ENCODE results near the gene GPD2. TPM values are rescaled to one million over a fixed set of nuclear protein-coding genes. Genes with fewer than 3 reads are reported as not detected.

The GPD2 gene
- total RNA-seq, 4 donors from 2014 or later: 39.2 to 69.7 (median 64.1) TPM

- in situ Hi-C loops (cut with MboI; ENCODE audit: low sequenced_read_pairs in 4 of 4): no loop called here
- intact Hi-C loops (cut with DNase I; ENCODE audit: low total_unique reads): no loop called here
- TF ChIP-seq POLR2A (IDR thresholded peaks at IDR 0.05) (no peak), CTCF (IDR thresholded peaks at IDR 0.05 in 4 of 5, conservative IDR thresholded peaks at IDR 0.05 in 1 of 5) (no peak)
- ATAC-seq (no peak), DNase-seq (no peak)
- peaks cover 4 to 9% of the 10 kb centered on the region in 2 donors for H3K4me1 ChIP-seq
- H3K9me3 ChIP-seq: no peaks in the 10 kb centered on the region
- no peak overlapping the region for H3K27ac ChIP-seq
- no peaks in the 10 kb centered on the region for H3K27me3 ChIP-seq
- H3K36me3 ChIP-seq: no peaks in the 10 kb centered on the region
- H3K4me3 ChIP-seq: no peak overlapping the region
These were observed 50.4 kb downstream of the GPD2 start for GRCh38 chr2:156486614-156487013.

DNA sequence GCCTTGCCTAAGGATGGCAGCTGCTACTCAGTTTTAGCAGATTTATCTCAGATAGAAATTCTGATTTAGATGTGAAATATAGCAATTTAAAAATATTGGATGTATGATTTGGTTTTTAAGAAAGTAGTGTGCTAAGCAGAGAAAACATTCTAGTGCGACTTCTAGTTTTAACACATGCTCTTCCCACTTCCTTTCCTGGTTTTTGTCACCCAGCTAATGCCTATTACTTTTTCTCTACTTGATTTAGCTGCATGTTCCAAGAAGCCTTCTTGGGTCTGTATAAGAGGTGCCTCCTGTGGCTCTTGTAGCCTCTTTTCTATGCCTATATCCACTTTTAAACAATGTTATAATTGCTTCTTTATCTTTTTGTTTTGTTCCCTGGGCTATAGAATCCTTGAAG is 53.0 kb downstream of the GPD2 start:
- no peak overlapping the region for H3K27ac ChIP-seq
- TF ChIP-seq CTCF (IDR thresholded peaks at IDR 0.05 in 4 of 5, conservative IDR thresholded peaks at IDR 0.05 in 1 of 5): no peak
- no peak for TF ChIP-seq POLR2A (IDR thresholded peaks at IDR 0.05)
- DNase-seq (no peak), ATAC-seq (no peak)
- H3K4me3 ChIP-seq: no peak overlapping the region
- intact Hi-C loops (cut with DNase I; ENCODE audit: low total_unique reads) (no loop called here), in situ Hi-C loops (cut with MboI; ENCODE audit: low sequenced_read_pairs in 4 of 4) (no loop called here)
- peaks cover 4 to 9% of the 10 kb centered on the region in 2 donors for H3K4me1 ChIP-seq
- no peaks in the 10 kb centered on the region for H3K27me3 ChIP-seq
- H3K36me3 ChIP-seq: no peaks in the 10 kb centered on the region
- H3K9me3 ChIP-seq: no peaks in the 10 kb centered on the region

DNA sequence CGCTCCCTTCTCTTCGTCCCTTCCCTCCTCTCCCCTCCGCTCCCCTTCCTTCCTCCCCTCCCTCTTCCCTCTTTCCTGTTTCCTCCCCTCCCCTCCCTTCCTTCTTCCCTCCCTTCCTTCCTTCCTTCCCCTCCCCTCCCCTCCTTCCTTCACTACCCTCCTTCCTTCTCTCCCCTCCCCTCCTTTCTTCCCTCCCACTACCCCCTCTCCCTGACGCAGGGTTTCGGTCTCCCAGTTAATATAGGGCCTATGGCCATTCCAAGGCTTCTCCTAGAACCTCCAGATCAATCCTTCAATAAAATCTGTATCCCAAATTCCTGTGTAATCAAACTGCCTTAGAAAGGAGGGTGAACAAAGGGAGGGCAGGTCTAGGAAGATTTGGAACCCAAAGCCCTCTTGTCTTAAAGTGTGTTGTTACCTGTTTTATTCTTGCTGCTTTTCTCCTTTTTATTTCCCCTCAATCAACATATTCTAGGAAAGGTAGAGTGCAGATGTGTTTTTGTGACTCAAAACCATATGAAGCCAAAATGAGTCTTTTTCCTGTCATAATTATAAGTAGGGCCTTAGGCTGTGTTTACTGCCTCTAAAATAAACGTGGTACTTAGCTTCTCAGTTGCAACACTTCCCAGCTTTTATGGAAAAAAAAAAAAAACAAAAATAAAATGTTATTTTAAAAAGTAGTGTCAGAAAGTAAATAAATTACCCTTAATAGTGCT is 53.7 kb downstream of the GPD2 start:
- no peak for TF ChIP-seq POLR2A (IDR thresholded peaks at IDR 0.05)
- TF ChIP-seq CTCF (IDR thresholded peaks at IDR 0.05 in 4 of 5, conservative IDR thresholded peaks at IDR 0.05 in 1 of 5): no peak
- H3K36me3 ChIP-seq: no peaks in the 10 kb centered on the region
- ATAC-seq: no peak
- no peak for DNase-seq
- H3K4me1 ChIP-seq: peaks cover 4 to 9% of the 10 kb centered on the region in 2 donors
- H3K27ac ChIP-seq: no peak overlapping the region
- in situ Hi-C loops (cut with MboI; ENCODE audit: low sequenced_read_pairs in 4 of 4): no loop called here
- H3K4me3 ChIP-seq: no peak overlapping the region
- no peaks in the 10 kb centered on the region for H3K27me3 ChIP-seq
- intact Hi-C loops (cut with DNase I; ENCODE audit: low total_unique reads): no loop called here
- no peaks in the 10 kb centered on the region for H3K9me3 ChIP-seq

GRCh38 chr2:156490466-156490840 is 54.3 kb downstream of the GPD2 start:
- Histone ChIP-seq H3K27ac (no peak overlapping the region), H3K4me1 (peaks cover 4 to 9% of the 10 kb centered on the region in 2 donors), H3K4me3 (no peak overlapping the region), H3K9me3 (no peaks in the 10 kb centered on the region), H3K27me3 (no peaks in the 10 kb centered on the region), H3K36me3 (no peaks in the 10 kb centered on the region)
- intact Hi-C loops (cut with DNase I; ENCODE audit: low total_unique reads) (no loop called here), in situ Hi-C loops (cut with MboI; ENCODE audit: low sequenced_read_pairs in 4 of 4) (no loop called here)
- ATAC-seq: no peak
- TF ChIP-seq POLR2A (IDR thresholded peaks at IDR 0.05): no peak
- TF ChIP-seq CTCF (IDR thresholded peaks at IDR 0.05 in 4 of 5, conservative IDR thresholded peaks at IDR 0.05 in 1 of 5): no peak
- no peak for DNase-seq

- intact Hi-C loops (cut with DNase I; ENCODE audit: low total_unique reads) (no loop called here), in situ Hi-C loops (cut with MboI; ENCODE audit: low sequenced_read_pairs in 4 of 4) (no loop called here)
- H3K9me3 ChIP-seq: no peaks in the 10 kb centered on the region
- ATAC-seq (no peak), DNase-seq (no peak)
- H3K27me3 ChIP-seq: no peaks in the 10 kb centered on the region
- TF ChIP-seq CTCF (IDR thresholded peaks at IDR 0.05 in 4 of 5, conservative IDR thresholded peaks at IDR 0.05 in 1 of 5) (no peak), POLR2A (IDR thresholded peaks at IDR 0.05) (no peak)
- no peaks in the 10 kb centered on the region for H3K36me3 ChIP-seq
- H3K27ac ChIP-seq: no peak overlapping the region
- H3K4me1 ChIP-seq: peaks cover under 1 to 5% of the 10 kb centered on the region in 2 donors
- H3K4me3 ChIP-seq: no peak overlapping the region
These were observed 55.0 kb downstream of the GPD2 start for GRCh38 chr2:156491176-156491575.
